NCI-H345 (cell line): ENCODE measurements around the gene ZNF691.
"Not testable (repeated sequence)": the region's sequence is repeated elsewhere in the genome, so short reads cannot be mapped to it uniquely, and the experiment has no call there.

Experiments used
- DNase-seq: peaks from one replicate; lab custom pipeline; 2025; lab: John Stamatoyannopoulos, UW

The ZNF691 gene

GRCh38 chr1:42859366-42859765 lies 13.0 kb downstream of the ZNF691 start:
- not testable (repeated sequence) for DNase-seq

- no peak for DNase-seq
Observed at GRCh38 chr1:42860339-42861013, 14.1 kb downstream of the ZNF691 start.

- DNase-seq: no peak
Observed at GRCh38 chr1:42861014-42861399, 14.6 kb downstream of the ZNF691 start.

- DNase-seq: no peak
Observed at GRCh38 chr1:42866549-42866948, 20.1 kb downstream of the ZNF691 start.

- not testable (repeated sequence) for DNase-seq
Observed at GRCh38 chr1:42868466-42868865, 22.1 kb downstream of the ZNF691 start.

GRCh38 chr1:42869254-42869653 lies 22.8 kb downstream of the ZNF691 start:
- DNase-seq: not testable (repeated sequence)

- DNase-seq: not testable (repeated sequence)
Observed at GRCh38 chr1:42869751-42870150, 23.3 kb downstream of the ZNF691 start.

GRCh38 chr1:42873108-42873507 lies 26.7 kb downstream of the ZNF691 start:
- not testable (repeated sequence) for DNase-seq

- no peak for DNase-seq
Observed at GRCh38 chr1:42873670-42874069, 27.3 kb downstream of the ZNF691 start.

- no peak for DNase-seq
Observed at GRCh38 chr1:42876009-42876408, 29.6 kb downstream of the ZNF691 start.

GRCh38 chr1:42877380-42877779 lies 31.0 kb downstream of the ZNF691 start:
- no peak for DNase-seq

GRCh38 chr1:42880384-42880783 lies 34.0 kb downstream of the ZNF691 start:
- no peak for DNase-seq

GRCh38 chr1:42886046-42886739 lies 39.8 kb downstream of the ZNF691 start:
- no peak for DNase-seq

- DNase-seq: no peak
Observed at GRCh38 chr1:42886800-42887199, 40.4 kb downstream of the ZNF691 start.

GRCh38 chr1:42887366-42887765 lies 41.0 kb downstream of the ZNF691 start:
- no peak for DNase-seq

GRCh38 chr1:42888013-42888633 lies 41.7 kb downstream of the ZNF691 start:
- no peak for DNase-seq

- DNase-seq: no peak
Observed at GRCh38 chr1:42889264-42889663, 42.9 kb downstream of the ZNF691 start.

- peak; percentile 12 for DNase-seq
Observed at GRCh38 chr1:42891465-42892138, 45.2 kb downstream of the ZNF691 start.

GRCh38 chr1:42899960-42900359 lies 53.5 kb downstream of the ZNF691 start:
- DNase-seq: not testable (repeated sequence)
